Ovary (tissue), 9 donors: ENCODE results near the gene ZNF827. TPM values are rescaled to one million over a fixed set of nuclear protein-coding genes. Genes with fewer than 3 reads are reported as not detected.

Source experiments
- DNase-seq, 5 donors: peaks; one replicate each; pipeline ENCODE4 v3.0.0-alpha.2; 2019 to 2020
- H3K27ac ChIP-seq, 2 donors: fragments of 200-600 bp; one replicate each; pipeline versions ENCODE4 v1.5.1 to v1.8.0; 2019 to 2022
- H3K27me3 ChIP-seq: fragments of 200-600 bp; one replicate; pipeline ENCODE4 v1.8.0; 2022
- H3K36me3 ChIP-seq: fragments of 200-600 bp; sonication (generic); one replicate; pipeline ENCODE4 v1.5.1; 2019
- H3K4me1 ChIP-seq: one replicate; pipeline ENCODE4 v1.8.1; 2013; ENCODE audit warnings: mild to moderate bottlenecking, moderate library complexity; ENCODE audit not compliant: insufficient read depth
- H3K4me3 ChIP-seq: fragments of 200-600 bp; sonication (generic); one replicate; pipeline ENCODE4 v1.5.1; 2017
- H3K9me3 ChIP-seq, 2 donors: fragments of 200-600 bp in 1 of 2; sonication (generic) in 1 of 2; one replicate each; pipeline versions ENCODE4 v1.5.1 to v1.8.1; 2013 to 2019; ENCODE audit warnings: mild to moderate bottlenecking in 1 of 2, moderate library complexity in 1 of 2
- EP300 ChIP-seq: sonication (generic); formaldehyde crosslinking; IDR thresholded peaks from one replicate; pipeline ENCODE4 v1.6.1; 2017; ENCODE audit warnings: antibody characterized with exemption
- POLR2A ChIP-seq: fragments of 450-650 bp; IDR thresholded peaks from one replicate; pipeline ENCODE4 v1.6.1; 2017; ENCODE audit warnings: antibody characterized with exemption, mild to moderate bottlenecking, moderate library complexity
- WGBS, 3 donors: extraction: QIAGEN DNeasy Blood & Tissue Kit in 1 of 3; methylation state at CpG; one replicate each; pipeline versions ENCODE4 v1.1.5 to v1.1.7; 2013 to 2017; 5-methylcytosine and 5-hydroxymethylcytosine counted together
- intact Hi-C, 4 donors: fragments of 100-400 bp; cut with DNase I; formaldehyde crosslinking; loops; one replicate each; pipeline versions ENCODE4 v1.11.0 to v1.15.1; 2022 to 2023
- polyA plus RNA-seq, 2 donors: library from polyadenylated mRNA; stranded (reverse); fragments of 200-250 nt in 1 of 2; fragments of 350-450 nt in 1 of 2; fragmentation: Illumina TruSeq in 1 of 2; extraction: RNeasy Lipid Tissue Mini Kit (QIAGEN cat#74804) in 1 of 2; gene quantifications; one replicate each; pipeline ENCODE4 v1.2.3, GENCODE V29; 2013 to 2014
- total RNA-seq, 7 donors: library from RNA; depleted of rRNA in 2 of 7; stranded (reverse); fragments of >200 nt in 2 of 7; fragmentation: NEBNext Ultra II Directional in 3 of 7; extraction: Animal tissue kit (Norgen Biotek cat#: 25700) in 3 of 7; gene quantifications; one replicate each; pipeline versions ENCODE4 v1.1.0 to v1.2.4, GENCODE V29; 2016 to 2023
- TF ChIP-seq, protein P1 (sequence below), 3 donors: fragments of 450-650 bp in 2 of 3; fragments of 200-600 bp in 1 of 3; IDR thresholded peaks; one replicate each; pipeline versions ENCODE4 v1.5.1 to v1.8.0; 2016 to 2022; ENCODE audit warnings: antibody characterized with exemption in 3 of 3, mild to moderate bottlenecking in 1 of 3
- donor health status: DM: no; HTN: no; CAD: no; lungs with moderate emphysema.
- donor health status: DM: no; HTN: no; CAD: no.
- donor health status: Bipolar disorder and iron deficiency.
- donor health status: DM: yes; HTN: yes; CAD: no.
- donor health status: DM: no; HTN: no; CAD: no.
- donor health status: DM: yes; HTN: yes; CAD: no.

The ZNF827 gene
- total and polyA plus RNA-seq, 9 donors: 7.8 to 36.0 (median 20.0) TPM

GRCh38 chr4:145882604-145883003, 56.0 kb downstream of the ZNF827 start:
- no peak overlapping the region for H3K27ac ChIP-seq
- H3K36me3 ChIP-seq: no peaks in the 10 kb centered on the region
- peaks cover 25% of the 10 kb centered on the region for H3K4me1 ChIP-seq
- no peaks in the 10 kb centered on the region for H3K9me3 ChIP-seq
- no peaks in the 10 kb centered on the region for H3K27me3 ChIP-seq
- 97 to 99% (median 98%) methylated on average over 7 of the region's 7 CpGs for WGBS, 3 donors
- intact Hi-C loops: loop anchor here in 2 of 4 donors (5.0 to 10.0 kb wide), 2 partner anchors 52 to 55 kb away; partner anchors contain the start of gene ZNF827 (in 2 of the 2)
- TF ChIP-seq EP300 (no peak), POLR2A (no peak)
- TF ChIP-seq, protein P1, sequence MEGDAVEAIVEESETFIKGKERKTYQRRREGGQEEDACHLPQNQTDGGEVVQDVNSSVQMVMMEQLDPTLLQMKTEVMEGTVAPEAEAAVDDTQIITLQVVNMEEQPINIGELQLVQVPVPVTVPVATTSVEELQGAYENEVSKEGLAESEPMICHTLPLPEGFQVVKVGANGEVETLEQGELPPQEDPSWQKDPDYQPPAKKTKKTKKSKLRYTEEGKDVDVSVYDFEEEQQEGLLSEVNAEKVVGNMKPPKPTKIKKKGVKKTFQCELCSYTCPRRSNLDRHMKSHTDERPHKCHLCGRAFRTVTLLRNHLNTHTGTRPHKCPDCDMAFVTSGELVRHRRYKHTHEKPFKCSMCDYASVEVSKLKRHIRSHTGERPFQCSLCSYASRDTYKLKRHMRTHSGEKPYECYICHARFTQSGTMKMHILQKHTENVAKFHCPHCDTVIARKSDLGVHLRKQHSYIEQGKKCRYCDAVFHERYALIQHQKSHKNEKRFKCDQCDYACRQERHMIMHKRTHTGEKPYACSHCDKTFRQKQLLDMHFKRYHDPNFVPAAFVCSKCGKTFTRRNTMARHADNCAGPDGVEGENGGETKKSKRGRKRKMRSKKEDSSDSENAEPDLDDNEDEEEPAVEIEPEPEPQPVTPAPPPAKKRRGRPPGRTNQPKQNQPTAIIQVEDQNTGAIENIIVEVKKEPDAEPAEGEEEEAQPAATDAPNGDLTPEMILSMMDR (IDR thresholded peaks at IDR 0.05): no peak
- H3K4me3 ChIP-seq: no peak overlapping the region
- DNase-seq: no peak

DNA sequence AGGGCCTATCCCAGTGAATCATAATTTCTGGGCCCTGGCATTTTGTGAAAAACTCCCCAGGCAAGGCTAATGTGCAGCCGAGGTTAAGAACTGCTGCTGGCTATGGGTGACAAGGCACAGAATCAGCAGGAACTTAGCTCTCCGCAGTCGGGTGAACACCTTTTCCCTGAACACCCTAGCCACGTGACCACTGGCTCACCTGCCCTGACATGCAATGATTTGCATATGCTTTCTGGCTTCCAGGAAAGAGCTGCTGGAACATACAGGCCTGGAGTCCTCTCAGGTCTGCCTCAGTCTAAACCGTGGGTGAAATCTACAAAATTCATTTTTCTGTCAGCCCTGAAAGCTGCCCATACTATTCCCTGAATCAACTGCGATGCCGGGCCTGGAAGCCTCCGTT, 56.6 kb downstream of the ZNF827 start:
- no peak for DNase-seq
- no peaks in the 10 kb centered on the region for H3K9me3 ChIP-seq
- H3K4me3 ChIP-seq: no peak overlapping the region
- no peaks in the 10 kb centered on the region for H3K27me3 ChIP-seq
- H3K27ac ChIP-seq: peak overlapping the region in 1 of 2 donors; percentile 22
- peaks cover 22% of the 10 kb centered on the region for H3K4me1 ChIP-seq
- intact Hi-C loops: loop anchor here in 2 of 4 donors (5.0 to 10.0 kb wide), 2 partner anchors 53 to 55 kb away; partner anchors contain the start of gene ZNF827 (in 2 of the 2)
- WGBS, 3 donors: 76 to 87% (median 83%) methylated on average over 8 of the region's 8 CpGs
- TF ChIP-seq EP300 (no peak), POLR2A (no peak)
- TF ChIP-seq, protein P1 (IDR thresholded peaks at IDR 0.05): no peak
- H3K36me3 ChIP-seq: no peaks in the 10 kb centered on the region

DNA sequence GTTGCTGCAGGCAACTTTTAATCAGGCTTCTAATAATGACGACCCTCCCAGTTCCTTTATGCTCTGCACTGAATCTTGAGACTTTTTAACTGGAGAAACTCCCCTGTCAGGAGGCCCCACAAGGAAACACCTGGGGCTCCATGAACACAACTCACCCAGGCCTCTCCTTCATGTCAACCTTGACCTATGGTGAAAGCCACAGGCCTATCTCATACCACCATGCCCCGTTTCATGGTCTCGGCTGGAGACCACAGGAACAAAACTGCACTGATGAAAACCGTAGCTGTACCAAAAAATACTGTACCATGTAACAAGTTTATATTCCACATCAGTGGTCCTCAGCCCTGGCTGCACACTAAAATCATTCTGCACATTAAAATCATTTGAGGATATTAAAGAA, 57.0 kb downstream of the ZNF827 start:
- DNase-seq: no peak
- Histone ChIP-seq H3K9me3 (no peaks in the 10 kb centered on the region), H3K27ac (peak overlapping the region in 1 of 2 donors; percentile 22), H3K36me3 (no peaks in the 10 kb centered on the region), H3K4me3 (no peak overlapping the region), H3K4me1 (peaks cover 22% of the 10 kb centered on the region), H3K27me3 (no peaks in the 10 kb centered on the region)
- TF ChIP-seq, protein P1 (IDR thresholded peaks at IDR 0.05): no peak
- TF ChIP-seq POLR2A: no peak
- intact Hi-C loops: loop anchor here in 2 of 4 donors (5.0 to 10.0 kb wide), 2 partner anchors 53 to 56 kb away; partner anchors contain the start of gene ZNF827 (in 2 of the 2)
- WGBS, 3 donors: 21 to 33% (median 28%) methylated on average over 4 of the region's 4 CpGs

GRCh38 chr4:145880355-145880960, 58.2 kb downstream of the ZNF827 start:
- Histone ChIP-seq H3K4me3 (no peak overlapping the region), H3K4me1 (peaks cover 19% of the 10 kb centered on the region), H3K27ac (peak overlapping the region in 1 of 2 donors; percentile 22), H3K9me3 (no peaks in the 10 kb centered on the region), H3K27me3 (no peaks in the 10 kb centered on the region), H3K36me3 (no peaks in the 10 kb centered on the region)
- intact Hi-C loops: loop anchor here in 2 of 4 donors (5.0 to 10.0 kb wide), 2 partner anchors 54 to 57 kb away; partner anchors contain the start of gene ZNF827 (in 2 of the 2)
- DNase-seq: no peak
- TF ChIP-seq, protein P1 (IDR thresholded peaks at IDR 0.05): no peak
- no peak for TF ChIP-seq EP300
- TF ChIP-seq POLR2A: no peak
- WGBS, 3 donors: 92 to 96% (median 93%) methylated on average over 9 of the region's 9 CpGs
